ENCODE results near the gene SPECC1L.

The SPECC1L gene

DNA sequence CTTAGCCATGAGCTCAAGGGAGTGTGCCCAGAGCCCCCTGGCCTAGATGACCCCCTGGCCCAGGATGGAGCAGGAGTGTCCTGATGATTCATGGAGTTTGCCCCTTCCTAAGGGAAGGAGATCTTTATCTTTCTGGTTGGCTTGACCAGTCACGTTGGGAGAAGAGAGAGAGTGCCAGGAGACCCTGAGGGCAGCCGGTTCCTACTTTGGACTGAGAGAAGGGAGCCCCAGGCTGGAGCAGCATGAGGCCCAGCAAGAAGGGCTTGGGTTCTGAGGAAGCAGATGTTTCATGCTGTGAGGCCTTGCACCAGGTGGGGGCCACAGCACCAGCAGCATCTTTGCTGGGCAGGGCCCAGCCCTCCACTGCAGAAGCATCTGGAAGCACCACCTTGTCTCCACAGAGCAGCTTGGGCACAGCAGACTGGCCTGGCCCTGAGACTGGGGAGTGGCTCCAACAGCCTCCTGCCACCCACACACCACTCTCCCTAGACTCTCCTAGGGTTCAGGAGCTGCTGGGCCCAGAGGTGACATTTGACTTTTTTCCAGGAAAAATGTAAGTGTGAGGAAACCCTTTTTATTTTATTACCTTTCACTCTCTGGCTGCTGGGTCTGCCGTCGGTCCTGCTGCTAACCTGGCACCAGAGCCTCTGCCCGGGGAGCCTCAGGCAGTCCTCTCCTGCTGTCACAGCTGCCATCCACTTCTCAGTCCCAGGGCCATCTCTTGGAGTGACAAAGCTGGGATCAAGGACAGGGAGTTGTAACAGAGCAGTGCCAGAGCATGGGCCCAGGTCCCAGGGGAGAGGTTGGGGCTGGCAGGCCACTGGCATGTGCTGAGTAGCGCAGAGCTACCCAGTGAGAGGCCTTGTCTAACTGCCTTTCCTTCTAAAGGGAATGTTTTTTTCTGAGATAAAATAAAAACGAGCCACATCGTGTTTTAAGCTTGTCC, 171.0 kb downstream of the SPECC1L start:
- DNase-seq (ENCODE audit: low read depth in 2 of 2), result no peak

GRCh38 chr22:24442352-24442744, 171.7 kb downstream of the SPECC1L start:
- DNase-seq (ENCODE audit: low read depth in 2 of 2), result no peak

GRCh38 chr22:24443668-24444067, 173.0 kb downstream of the SPECC1L start:
- DNase-seq (ENCODE audit: low read depth in 2 of 2), result no peak

- DNase-seq (ENCODE audit: low read depth in 2 of 2), result no peak
Observed at GRCh38 chr22:24444251-24444650, 173.6 kb downstream of the SPECC1L start.

- no peak for DNase-seq (ENCODE audit: low read depth in 2 of 2)
Observed at GRCh38 chr22:24444729-24445466, 174.3 kb downstream of the SPECC1L start.

GRCh38 chr22:24445481-24446259, 175.0 kb downstream of the SPECC1L start:
- no peak for DNase-seq (ENCODE audit: low read depth in 2 of 2)

- no peak for DNase-seq (ENCODE audit: low read depth in 2 of 2)
Observed at GRCh38 chr22:24446260-24446611, 175.6 kb downstream of the SPECC1L start.

DNA sequence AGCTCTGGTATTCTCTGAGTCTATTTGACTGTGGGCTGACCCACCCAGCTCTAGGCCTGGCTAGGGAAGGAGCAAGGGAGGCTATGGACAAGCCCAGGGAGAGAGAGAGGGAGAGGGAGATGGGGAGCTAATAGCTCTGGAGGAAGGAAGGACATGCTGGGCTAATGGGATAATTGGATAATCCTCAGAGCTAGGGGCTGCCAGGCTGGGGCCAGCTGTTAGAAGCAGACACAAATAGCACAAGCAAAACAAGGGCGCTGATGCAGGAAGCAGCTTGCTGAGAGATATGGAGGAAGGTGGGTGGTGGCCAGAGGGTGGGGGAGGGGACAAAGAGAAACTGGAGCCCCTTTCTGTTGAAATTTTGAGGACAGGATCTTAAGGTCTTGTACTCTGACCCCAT, 180.0 kb downstream of the SPECC1L start:
- no peak for DNase-seq (ENCODE audit: low read depth in 2 of 2)

DNA sequence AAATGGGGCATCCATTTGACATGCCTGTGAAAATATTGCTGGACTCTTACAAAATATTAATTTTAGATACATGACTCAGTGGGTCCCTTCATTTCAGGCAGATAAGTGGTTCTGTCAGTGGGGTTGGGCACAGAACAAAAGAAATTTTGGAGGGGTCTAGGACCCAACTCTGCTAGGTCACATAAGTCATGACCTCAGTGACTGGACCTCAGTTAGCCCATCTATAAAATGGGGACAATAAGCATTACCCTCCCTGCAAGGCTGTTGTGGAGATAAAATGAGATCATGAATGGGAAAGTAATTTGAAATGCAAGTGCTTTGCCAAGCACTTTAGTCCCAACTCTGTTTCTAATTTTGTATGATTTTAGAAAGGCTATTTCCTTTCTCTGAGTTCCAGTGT, 180.5 kb downstream of the SPECC1L start:
- DNase-seq (ENCODE audit: low read depth in 2 of 2), result no peak

GRCh38 chr22:24453853-24454252, 183.2 kb downstream of the SPECC1L start:
- no peak for DNase-seq (ENCODE audit: low read depth in 2 of 2)

DNA sequence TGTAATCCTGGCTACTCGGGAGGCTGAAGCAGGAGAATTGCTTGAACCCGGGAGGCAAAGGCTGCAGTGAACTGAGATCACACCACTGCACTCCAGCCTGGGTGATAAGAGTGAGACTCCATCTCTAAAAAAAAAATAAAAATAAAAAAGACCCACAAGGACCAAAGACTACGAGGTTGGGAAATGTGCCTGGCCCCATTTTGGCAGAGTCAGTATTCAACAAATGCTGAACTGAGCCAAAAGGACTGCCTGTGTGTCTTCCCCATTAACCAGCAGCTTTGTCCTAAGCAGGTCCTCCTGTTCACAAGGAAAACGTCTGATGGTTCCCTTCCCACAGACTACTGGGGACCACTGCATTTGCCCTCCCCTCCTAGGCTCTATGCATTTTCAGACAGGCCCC, 184.4 kb downstream of the SPECC1L start:
- no peak for DNase-seq (ENCODE audit: low read depth in 2 of 2)

- no peak for DNase-seq (ENCODE audit: low read depth in 2 of 2)
Observed at GRCh38 chr22:24455751-24456426, 185.3 kb downstream of the SPECC1L start.

DNA sequence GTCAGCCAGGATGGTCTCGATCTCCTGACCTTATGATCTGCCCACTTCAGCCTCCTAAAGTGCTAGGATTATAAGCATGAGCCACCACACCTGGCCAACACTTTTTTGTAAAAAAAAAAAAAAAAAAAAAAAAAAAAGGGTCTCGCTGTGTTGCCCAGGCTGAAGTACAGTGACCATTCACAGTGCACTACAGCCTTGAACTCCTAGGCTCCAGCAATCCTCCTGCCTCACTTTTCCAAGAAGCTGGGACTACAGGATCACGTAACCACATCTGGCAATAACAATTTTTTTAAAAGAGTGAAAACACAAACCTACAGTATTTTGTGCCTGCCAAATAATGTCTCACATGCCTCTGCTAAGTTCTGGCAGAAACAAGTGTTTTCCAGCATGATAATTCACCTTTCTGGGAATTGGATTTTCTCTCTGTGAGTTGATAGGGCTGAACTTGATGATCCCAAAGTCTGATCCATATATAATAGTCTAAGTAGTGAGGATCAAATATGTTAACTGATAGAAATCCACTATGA, 187.3 kb downstream of the SPECC1L start:
- no peak for DNase-seq (ENCODE audit: low read depth in 2 of 2)

DNA sequence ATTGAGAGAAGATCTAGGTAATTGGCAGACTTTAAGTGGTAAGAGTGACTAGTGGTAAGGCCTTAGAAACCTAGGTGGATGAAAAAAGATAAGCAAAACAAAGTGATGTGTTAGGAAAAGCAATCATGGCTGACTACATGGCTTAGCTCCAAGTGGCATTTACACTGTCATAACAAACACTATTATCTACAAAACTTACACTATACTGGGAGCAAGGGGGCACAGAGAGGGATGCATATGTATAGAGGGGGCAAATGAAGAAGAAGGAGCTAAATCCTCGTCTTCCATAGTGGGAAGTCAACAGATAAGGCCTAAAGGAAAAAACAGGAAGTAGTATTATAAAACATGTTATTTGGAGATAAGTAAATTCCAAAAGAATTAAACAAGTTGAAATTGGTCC, 189.3 kb downstream of the SPECC1L start:
- no peak for DNase-seq (ENCODE audit: low read depth in 2 of 2)

DNA sequence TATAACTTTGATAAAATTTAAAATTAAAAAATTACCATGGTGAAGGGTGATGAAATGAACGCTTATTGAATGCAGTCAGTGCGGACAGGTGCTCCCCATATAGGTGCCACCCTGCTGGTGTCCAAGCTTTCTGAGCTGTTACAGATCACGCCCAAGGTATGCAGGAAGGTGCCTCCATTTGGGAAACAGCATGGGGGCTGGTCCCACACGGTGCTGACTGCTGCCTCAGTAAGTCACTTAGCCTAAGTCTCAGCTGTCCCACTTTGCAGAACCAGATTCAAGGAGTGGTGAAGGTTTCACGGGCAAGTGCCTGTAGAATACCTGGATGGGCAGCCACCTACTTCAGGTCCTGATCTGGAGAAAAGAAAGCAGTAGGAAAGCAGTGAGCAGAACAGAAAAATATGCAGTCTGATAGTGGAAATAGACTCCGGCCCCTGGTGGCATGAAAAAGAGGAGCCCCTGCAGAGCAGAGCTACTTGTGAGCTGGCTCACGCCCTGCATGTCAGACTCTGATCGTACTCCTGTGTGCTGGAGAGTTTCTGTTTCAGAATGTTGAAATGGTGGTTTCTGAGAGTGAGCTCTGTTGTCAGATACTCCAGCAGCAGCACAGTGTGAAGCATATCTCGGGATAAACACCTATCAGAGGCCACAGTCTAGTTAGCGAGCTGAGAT, 189.9 kb downstream of the SPECC1L start:
- DNase-seq (ENCODE audit: low read depth in 2 of 2), result no peak

- DNase-seq (ENCODE audit: low read depth in 2 of 2), result no peak
Observed at GRCh38 chr22:24463071-24463760, 192.6 kb downstream of the SPECC1L start.

DNA sequence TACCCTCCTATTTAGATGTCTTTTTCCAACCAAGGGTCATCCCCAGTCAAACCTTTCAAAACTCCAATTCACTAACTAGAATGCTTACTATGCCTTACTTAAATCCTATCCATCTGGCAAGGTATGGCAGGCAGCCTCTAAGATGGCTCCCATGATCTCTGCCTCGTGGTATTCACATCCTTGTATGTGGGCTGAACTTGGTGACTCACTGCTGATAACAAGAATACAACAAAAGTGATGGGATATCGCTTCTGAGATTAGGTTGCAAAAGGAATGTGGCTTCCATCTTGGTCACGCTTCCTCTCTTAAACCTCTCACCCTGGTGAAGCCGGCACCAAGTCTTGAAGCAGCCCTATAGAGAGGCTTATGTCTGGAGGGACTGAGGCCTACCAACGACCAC, 194.9 kb downstream of the SPECC1L start:
- no peak for DNase-seq (ENCODE audit: low read depth in 2 of 2)

GRCh38 chr22:24465975-24466374, 195.3 kb downstream of the SPECC1L start:
- DNase-seq (ENCODE audit: low read depth in 2 of 2), result no peak

DNA sequence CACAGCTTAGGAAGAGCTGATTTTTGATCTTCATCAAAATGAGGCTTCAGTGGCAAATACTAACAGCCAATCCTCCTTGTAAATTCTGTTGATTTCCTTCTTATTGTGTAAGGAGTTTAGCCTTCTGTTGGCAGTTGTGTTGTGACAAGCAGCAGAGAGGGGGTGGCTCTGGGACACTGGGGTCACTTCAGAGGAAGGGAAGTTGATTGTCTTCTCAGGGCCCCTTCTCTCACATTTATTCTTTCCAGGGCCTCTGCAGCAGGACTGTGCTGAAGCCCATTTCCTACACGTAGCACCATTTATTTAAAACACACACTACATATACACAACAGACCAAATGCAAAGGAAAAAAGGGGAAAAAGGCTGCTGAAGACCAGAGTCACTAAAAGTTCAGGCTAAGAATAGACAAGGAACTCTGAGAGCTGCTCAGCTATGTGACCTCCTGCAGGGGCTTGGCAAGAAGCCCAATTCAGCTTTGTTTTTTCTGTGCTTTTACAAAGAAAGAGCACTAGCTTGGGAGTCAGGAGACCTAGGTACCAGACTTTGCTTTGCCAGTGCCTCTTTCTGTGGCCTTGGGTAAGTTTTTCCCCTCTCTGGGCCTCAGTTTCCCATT, 196.2 kb downstream of the SPECC1L start:
- peak in 1 of 2 experiments; percentile 52 for DNase-seq (ENCODE audit: low read depth in 2 of 2)

GRCh38 chr22:24467340-24467739, 196.7 kb downstream of the SPECC1L start:
- no peak for DNase-seq (ENCODE audit: low read depth in 2 of 2)
